Mucosa of rectum (tissue), 2 donors: ENCODE data around the gene VSIG10L2.

Experiments used
- H3K27ac ChIP-seq, 2 donors: one replicate each; pipeline ENCODE4 v1.7.0; 2013; ENCODE audit warnings: inconsistent platforms in 2 of 2, low read depth in 2 of 2, low read length in 2 of 2
- H3K27me3 ChIP-seq, 2 donors: one replicate each; pipeline ENCODE4 v1.7.0; 2013; ENCODE audit warnings: low read length in 2 of 2; ENCODE audit not compliant: control insufficient read depth in 2 of 2, insufficient read depth in 2 of 2
- H3K36me3 ChIP-seq, 2 donors: one replicate each; pipeline ENCODE4 v1.7.0; 2013; ENCODE audit warnings: low read length in 2 of 2; ENCODE audit not compliant: control insufficient read depth in 2 of 2, insufficient read depth in 2 of 2
- H3K4me1 ChIP-seq, 2 donors: one replicate each; pipeline ENCODE4 v1.7.0; 2013; ENCODE audit warnings: low read length in 2 of 2, mild to moderate bottlenecking in 1 of 2; ENCODE audit not compliant: control insufficient read depth in 2 of 2, insufficient read depth in 2 of 2
- H3K4me3 ChIP-seq, 2 donors: one replicate each; pipeline ENCODE4 v1.7.0; 2013; ENCODE audit warnings: low read length in 2 of 2
- H3K9ac ChIP-seq, 2 donors: one replicate each; pipeline ENCODE4 v1.7.0; 2013; ENCODE audit warnings: low read length in 2 of 2, low read depth in 1 of 2, mild to moderate bottlenecking in 1 of 2
- H3K9me3 ChIP-seq, 2 donors: one replicate each; pipeline ENCODE4 v1.7.0; 2013; ENCODE audit warnings: low read length in 2 of 2; ENCODE audit not compliant: control insufficient read depth in 2 of 2
- donor health status: healthy.
- donor health status: Normal muscosa, but diverticular disease.

The VSIG10L2 gene

GRCh38 chr11:125938418-125938817 lies 7.4 kb upstream of the VSIG10L2 start:
- Histone ChIP-seq H3K4me3 (no peak overlapping the region), H3K27me3 (no peaks in the 10 kb centered on the region), H3K36me3 (no peaks in the 10 kb centered on the region), H3K27ac (no peak overlapping the region), H3K9ac (no peak overlapping the region), H3K4me1 (no peaks in the 10 kb centered on the region), H3K9me3 (no peaks in the 10 kb centered on the region)

GRCh38 chr11:125939081-125939521 lies 6.7 kb upstream of the VSIG10L2 start:
- Histone ChIP-seq H3K4me3 (no peak overlapping the region), H3K9ac (no peak overlapping the region), H3K4me1 (no peaks in the 10 kb centered on the region), H3K36me3 (no peaks in the 10 kb centered on the region), H3K27me3 (no peaks in the 10 kb centered on the region), H3K9me3 (no peaks in the 10 kb centered on the region), H3K27ac (no peak overlapping the region)

- no peak overlapping the region for H3K27ac ChIP-seq
- H3K27me3 ChIP-seq: no peaks in the 10 kb centered on the region
- H3K4me3 ChIP-seq: no peak overlapping the region
These were observed 5.7 kb upstream of the VSIG10L2 start for GRCh38 chr11:125940145-125940544.

GRCh38 chr11:125941267-125941618 lies 4.6 kb upstream of the VSIG10L2 start:
- Histone ChIP-seq H3K9ac (no peak overlapping the region), H3K4me3 (no peak overlapping the region), H3K9me3 (no peaks in the 10 kb centered on the region), H3K4me1 (no peaks in the 10 kb centered on the region), H3K36me3 (no peaks in the 10 kb centered on the region), H3K27ac (no peak overlapping the region), H3K27me3 (no peaks in the 10 kb centered on the region)

More at GRCh38 chr11:125940145-125940544, 5.7 kb upstream of the VSIG10L2 start:
- H3K9ac ChIP-seq: no peak overlapping the region
- no peaks in the 10 kb centered on the region for H3K4me1 ChIP-seq
- H3K9me3 ChIP-seq: no peaks in the 10 kb centered on the region
- no peaks in the 10 kb centered on the region for H3K36me3 ChIP-seq

GRCh38 chr11:125941619-125942611 lies 3.9 kb upstream of the VSIG10L2 start:
- H3K9ac ChIP-seq: no peak overlapping the region
- no peaks in the 10 kb centered on the region for H3K9me3 ChIP-seq
- H3K27me3 ChIP-seq: no peaks in the 10 kb centered on the region
- H3K4me3 ChIP-seq: no peak overlapping the region
- no peak overlapping the region for H3K27ac ChIP-seq
- H3K4me1 ChIP-seq: no peaks in the 10 kb centered on the region
- H3K36me3 ChIP-seq: no peaks in the 10 kb centered on the region

GRCh38 chr11:125942771-125943428 lies 2.9 kb upstream of the VSIG10L2 start:
- Histone ChIP-seq H3K27me3 (no peaks in the 10 kb centered on the region), H3K9ac (no peak overlapping the region), H3K36me3 (no peaks in the 10 kb centered on the region), H3K4me1 (no peaks in the 10 kb centered on the region), H3K4me3 (no peak overlapping the region), H3K9me3 (no peaks in the 10 kb centered on the region), H3K27ac (no peak overlapping the region)

- no peaks in the 10 kb centered on the region for H3K9me3 ChIP-seq
- H3K4me1 ChIP-seq: no peaks in the 10 kb centered on the region
- H3K36me3 ChIP-seq: no peaks in the 10 kb centered on the region
- no peak overlapping the region for H3K4me3 ChIP-seq
- no peak overlapping the region for H3K9ac ChIP-seq
- H3K27ac ChIP-seq: no peak overlapping the region
- no peaks in the 10 kb centered on the region for H3K27me3 ChIP-seq
These were observed 2.0 kb upstream of the VSIG10L2 start for GRCh38 chr11:125943661-125944349.

- Histone ChIP-seq H3K36me3 (no peaks in the 10 kb centered on the region), H3K27me3 (no peaks in the 10 kb centered on the region), H3K9ac (no peak overlapping the region), H3K9me3 (no peaks in the 10 kb centered on the region), H3K27ac (no peak overlapping the region), H3K4me1 (no peaks in the 10 kb centered on the region), H3K4me3 (no peak overlapping the region)
These were observed 1.4 kb upstream of the VSIG10L2 start for GRCh38 chr11:125944350-125945010.

GRCh38 chr11:125945011-125945796 lies 640 bp upstream of the VSIG10L2 start:
- no peak overlapping the region for H3K27ac ChIP-seq
- no peaks in the 10 kb centered on the region for H3K4me1 ChIP-seq
- H3K9me3 ChIP-seq: no peaks in the 10 kb centered on the region
- H3K4me3 ChIP-seq: no peak overlapping the region
- no peak overlapping the region for H3K9ac ChIP-seq
- no peaks in the 10 kb centered on the region for H3K27me3 ChIP-seq
- no peaks in the 10 kb centered on the region for H3K36me3 ChIP-seq
